Hepatocyte (in vitro differentiated cells): ENCODE measurements around the gene PHLPP1. TPM values are rescaled to one million over a fixed set of nuclear protein-coding genes. Genes with fewer than 3 reads are reported as not detected.

ENCODE experiments used
- DNase-seq: peaks from one replicate; pipeline ENCODE4 v3.0.0-alpha.2; 2016; ENCODE audit warnings: low spot score
- H2AFZ ChIP-seq: fragments of 200-600 bp; sonication (generic); 2 replicates; pipeline ENCODE4 v1.6.0; 2016; ENCODE audit warnings: antibody characterized with exemption, mild to moderate bottlenecking
- H3K27ac ChIP-seq: fragments of 200-600 bp; sonication (generic); 2 replicates; pipeline ENCODE4 v1.5.1; 2016; ENCODE audit warnings: mild to moderate bottlenecking
- H3K27me3 ChIP-seq: fragments of 200-600 bp; sonication (generic); 2 replicates; pipeline ENCODE4 v1.6.1; 2016
- H3K36me3 ChIP-seq: fragments of 200-600 bp; sonication (generic); replicated peaks from 2 replicates; pipeline ENCODE4 v1.5.1; 2016; ENCODE audit warnings: low read depth; ENCODE audit not compliant: insufficient read depth
- H3K4me1 ChIP-seq: fragments of 200-600 bp; sonication (generic); 2 replicates; pipeline ENCODE4 v1.5.1; 2016; ENCODE audit warnings: mild to moderate bottlenecking, moderate library complexity; ENCODE audit not compliant: insufficient read depth
- H3K4me2 ChIP-seq: fragments of 200-600 bp; sonication (generic); 2 replicates; pipeline ENCODE4 v1.6.0; 2016
- H3K4me3 ChIP-seq: fragments of 200-600 bp; sonication (generic); 2 replicates; pipeline ENCODE4 v1.5.1; 2016; ENCODE audit warnings: mild to moderate bottlenecking
- H3K79me2 ChIP-seq: fragments of 200-600 bp; sonication (generic); 2 replicates; pipeline ENCODE4 v1.6.0; 2017; ENCODE audit warnings: mild to moderate bottlenecking
- H3K9me2 ChIP-seq: fragments of 200-600 bp; sonication (generic); replicated peaks from 2 replicates; pipeline ENCODE4 v1.6.0; 2017; ENCODE audit warnings: mild to moderate bottlenecking; ENCODE audit not compliant: insufficient read depth
- H3K9me3 ChIP-seq: fragments of 200-600 bp; sonication (generic); 2 replicates; pipeline ENCODE4 v1.5.1; 2016; ENCODE audit warnings: low read depth, mild to moderate bottlenecking
- H4K20me1 ChIP-seq: fragments of 200-600 bp; sonication (generic); 2 replicates; pipeline ENCODE4 v1.6.0; 2016; ENCODE audit warnings: mild to moderate bottlenecking; ENCODE audit not compliant: insufficient read depth, poor library complexity, severe bottlenecking
- EZH2 ChIP-seq: fragments of 200-600 bp; sonication (generic); IDR thresholded peaks from 2 replicates; pipeline ENCODE4 v1.6.1; 2016; ENCODE audit warnings: antibody characterized with exemption, mild to moderate bottlenecking, borderline replicate concordance
- EZH2phosphoT487 ChIP-seq: fragments of 200-600 bp; sonication (generic); IDR thresholded peaks from one replicate; pipeline ENCODE4 v1.6.1; 2018; ENCODE audit warnings: antibody characterized with exemption, mild to moderate bottlenecking, low read depth, moderate library complexity; ENCODE audit not compliant: unreplicated experiment, severe bottlenecking
- WGBS: methylation state at CpG from one replicate; pipeline ENCODE4 v1.1.6; 2016; ENCODE audit warnings: low lambda C conversion rate; ENCODE audit errors: missing lambda C conversion rate; 5-methylcytosine and 5-hydroxymethylcytosine counted together
- polyA plus RNA-seq: library from polyadenylated mRNA; unstranded; fragments of >200 nt; fragmentation: Nextera tagmentation; extraction: Ambion mirVana; gene quantifications from 2 replicates; pipeline ENCODE4 v1.2.1, GENCODE V29; 2016
- total RNA-seq: library from RNA; depleted of rRNA; stranded (reverse); fragments of >200 nt; gene quantifications from 2 replicates; pipeline ENCODE4 v1.2.3, GENCODE V29; 2014
- TF ChIP-seq, protein P1 (sequence below): fragments of 200-600 bp; sonication (generic); IDR thresholded peaks from 2 replicates; pipeline ENCODE4 v1.5.1; 2016; ENCODE audit warnings: antibody characterized with exemption, mild to moderate bottlenecking; ENCODE audit not compliant: poor library complexity

The PHLPP1 gene
- total and polyA plus RNA-seq, 2 experiments from 2014 or later = 7.3 to 14.3 TPM

DNA sequence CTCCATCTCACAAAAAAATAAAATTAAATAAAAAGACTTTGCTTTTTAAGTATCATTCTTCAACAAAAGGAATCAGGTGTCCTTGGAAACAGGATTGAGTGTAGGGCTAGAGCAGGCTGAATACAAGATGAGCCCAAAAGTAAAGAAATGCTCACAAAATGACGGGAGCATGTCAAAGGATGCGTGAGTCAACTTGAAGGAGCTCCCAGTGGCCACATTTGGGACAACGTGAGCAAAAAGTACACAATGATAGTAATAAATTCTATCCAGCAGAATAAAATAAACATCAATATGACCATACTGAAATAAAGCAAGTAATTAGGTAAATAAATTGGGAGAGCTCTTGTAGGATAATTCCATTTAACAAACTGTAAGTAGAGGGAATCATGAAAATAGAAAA, 220.7 kb downstream of the PHLPP1 start:
- TF ChIP-seq EZH2 = no peak
- TF ChIP-seq, protein P1, sequence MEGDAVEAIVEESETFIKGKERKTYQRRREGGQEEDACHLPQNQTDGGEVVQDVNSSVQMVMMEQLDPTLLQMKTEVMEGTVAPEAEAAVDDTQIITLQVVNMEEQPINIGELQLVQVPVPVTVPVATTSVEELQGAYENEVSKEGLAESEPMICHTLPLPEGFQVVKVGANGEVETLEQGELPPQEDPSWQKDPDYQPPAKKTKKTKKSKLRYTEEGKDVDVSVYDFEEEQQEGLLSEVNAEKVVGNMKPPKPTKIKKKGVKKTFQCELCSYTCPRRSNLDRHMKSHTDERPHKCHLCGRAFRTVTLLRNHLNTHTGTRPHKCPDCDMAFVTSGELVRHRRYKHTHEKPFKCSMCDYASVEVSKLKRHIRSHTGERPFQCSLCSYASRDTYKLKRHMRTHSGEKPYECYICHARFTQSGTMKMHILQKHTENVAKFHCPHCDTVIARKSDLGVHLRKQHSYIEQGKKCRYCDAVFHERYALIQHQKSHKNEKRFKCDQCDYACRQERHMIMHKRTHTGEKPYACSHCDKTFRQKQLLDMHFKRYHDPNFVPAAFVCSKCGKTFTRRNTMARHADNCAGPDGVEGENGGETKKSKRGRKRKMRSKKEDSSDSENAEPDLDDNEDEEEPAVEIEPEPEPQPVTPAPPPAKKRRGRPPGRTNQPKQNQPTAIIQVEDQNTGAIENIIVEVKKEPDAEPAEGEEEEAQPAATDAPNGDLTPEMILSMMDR = no peak
- TF ChIP-seq EZH2phosphoT487 = no peak
- DNase-seq = no peak
- no peak overlapping the region for H3K4me3 ChIP-seq
- no peaks in the 10 kb centered on the region for H3K27me3 ChIP-seq
- H4K20me1 ChIP-seq = no peaks in the 10 kb centered on the region
- no peaks in the 10 kb centered on the region for H3K9me2 ChIP-seq
- no peaks in the 10 kb centered on the region for H3K79me2 ChIP-seq
- 98% methylated on average over 3 of the region's 3 CpGs for WGBS
- H3K27ac ChIP-seq = no peak overlapping the region
- H2AFZ ChIP-seq = no peak overlapping the region
- H3K4me2 ChIP-seq = no peak overlapping the region
- H3K9me3 ChIP-seq = no peaks in the 10 kb centered on the region
- H3K36me3 ChIP-seq = no peaks in the 10 kb centered on the region
- H3K4me1 ChIP-seq = peaks cover 4% of the 10 kb centered on the region

DNA sequence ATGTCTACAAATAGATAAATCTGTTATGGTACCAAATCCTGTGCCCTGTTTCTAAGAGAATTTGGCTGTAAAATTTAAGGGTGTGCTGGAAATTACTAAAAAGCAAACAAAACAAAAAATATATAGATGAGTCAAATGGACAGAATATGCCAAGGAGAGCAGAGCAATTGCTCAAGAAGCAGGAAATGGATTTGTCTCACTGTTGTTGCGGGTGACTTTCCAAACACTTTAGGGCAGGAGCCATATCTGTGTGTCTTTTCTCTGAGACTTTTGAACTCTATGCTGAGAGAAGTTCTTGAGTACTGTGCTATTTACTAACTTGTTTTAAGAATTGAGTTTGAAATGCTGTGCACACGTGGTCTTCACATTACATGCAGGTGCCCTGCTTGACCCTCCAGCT, 221.7 kb downstream of the PHLPP1 start:
- H3K27ac ChIP-seq = no peak overlapping the region
- no peak overlapping the region for H3K4me3 ChIP-seq
- no peaks in the 10 kb centered on the region for H3K9me3 ChIP-seq
- H3K4me2 ChIP-seq = no peak overlapping the region
- no peak overlapping the region for H2AFZ ChIP-seq
- DNase-seq = no peak
- no peaks in the 10 kb centered on the region for H3K79me2 ChIP-seq
- H3K9me2 ChIP-seq = no peaks in the 10 kb centered on the region
- H3K36me3 ChIP-seq = no peaks in the 10 kb centered on the region
- H3K27me3 ChIP-seq = no peaks in the 10 kb centered on the region
- peaks cover 4% of the 10 kb centered on the region for H3K4me1 ChIP-seq
- H4K20me1 ChIP-seq = no peaks in the 10 kb centered on the region
- WGBS = 83% methylated on average over 2 of the region's 2 CpGs
- TF ChIP-seq EZH2 (no peak), EZH2phosphoT487 (no peak)
- TF ChIP-seq, protein P1 = no peak

DNA sequence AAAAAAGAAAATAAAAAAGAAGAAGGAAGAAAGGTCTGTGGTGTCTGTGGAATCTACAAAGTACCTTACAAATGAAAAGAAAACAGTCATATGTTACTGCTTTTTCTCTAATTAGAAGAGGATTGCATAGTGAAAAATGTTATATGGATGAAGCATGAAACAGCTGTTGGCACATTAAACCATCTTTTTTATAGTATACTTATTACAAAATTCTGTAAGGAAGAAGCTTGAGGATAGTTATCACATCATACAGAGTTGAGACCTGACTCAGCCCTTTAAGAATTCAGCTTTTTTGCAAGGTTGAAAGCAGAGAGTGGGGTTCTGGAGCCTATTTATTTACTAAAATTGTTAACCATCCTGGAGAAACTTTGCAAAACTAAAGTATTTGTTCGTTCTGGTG, 222.7 kb downstream of the PHLPP1 start:
- no peak overlapping the region for H3K4me2 ChIP-seq
- H3K27me3 ChIP-seq = no peaks in the 10 kb centered on the region
- H3K9me3 ChIP-seq = no peaks in the 10 kb centered on the region
- H3K9me2 ChIP-seq = no peaks in the 10 kb centered on the region
- no peak overlapping the region for H3K4me3 ChIP-seq
- no peak overlapping the region for H2AFZ ChIP-seq
- H3K36me3 ChIP-seq = no peaks in the 10 kb centered on the region
- no peak for DNase-seq
- peaks cover 4% of the 10 kb centered on the region for H3K4me1 ChIP-seq
- H3K27ac ChIP-seq = no peak overlapping the region
- 83% methylated on average over 1 of the region's 1 CpG for WGBS
- TF ChIP-seq EZH2phosphoT487 (no peak), EZH2 (no peak)
- TF ChIP-seq, protein P1 = no peak
- no peaks in the 10 kb centered on the region for H4K20me1 ChIP-seq
- no peaks in the 10 kb centered on the region for H3K79me2 ChIP-seq

DNA sequence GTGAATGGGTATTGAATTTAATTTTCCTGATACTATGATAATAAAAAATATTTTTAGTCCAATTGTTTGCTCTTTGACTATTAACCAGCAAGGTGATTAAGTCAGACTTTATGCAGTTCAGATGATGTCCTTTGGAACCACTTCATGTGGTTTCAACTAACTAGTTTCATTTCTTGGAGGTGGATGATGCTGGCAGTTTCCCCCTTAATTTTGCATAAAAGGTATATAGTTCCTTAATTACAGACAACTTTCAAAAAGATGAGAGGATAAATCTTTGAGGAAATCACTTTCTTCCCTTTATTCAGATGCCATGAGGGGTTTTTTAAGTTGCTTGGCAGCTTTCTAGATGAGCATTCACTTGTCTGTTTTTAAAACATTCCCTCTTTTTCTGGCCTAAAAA, 223.1 kb downstream of the PHLPP1 start:
- no peak overlapping the region for H3K4me2 ChIP-seq
- no peak for TF ChIP-seq EZH2
- H3K27ac ChIP-seq = no peak overlapping the region
- H3K4me3 ChIP-seq = no peak overlapping the region
- no peaks in the 10 kb centered on the region for H3K36me3 ChIP-seq
- H3K4me1 ChIP-seq = no peaks in the 10 kb centered on the region
- no peaks in the 10 kb centered on the region for H3K79me2 ChIP-seq
- H2AFZ ChIP-seq = no peak overlapping the region
- H3K27me3 ChIP-seq = no peaks in the 10 kb centered on the region
- DNase-seq = no peak
- no peaks in the 10 kb centered on the region for H3K9me2 ChIP-seq
- H4K20me1 ChIP-seq = no peaks in the 10 kb centered on the region
- no peaks in the 10 kb centered on the region for H3K9me3 ChIP-seq
